NCI-H2196 treated with DMSO at 0.1 percent for 48 hours (cell line): Measurements from ENCODE around the gene MED17.
"Not testable (repeated sequence)": the region's sequence is repeated elsewhere in the genome, so short reads cannot be mapped to it uniquely, and the experiment has no call there.

ENCODE experiments used
- DNase-seq: peaks from one replicate; lab custom pipeline; 2025; ENCODE audit not compliant: unreplicated experiment; lab: John Stamatoyannopoulos, UW

Gene MED17

GRCh38 chr11:93757924-93758865, 25.9 kb upstream of the MED17 start:
- no peak for DNase-seq

- not testable (repeated sequence) for DNase-seq
These were observed 25.0 kb upstream of the MED17 start for GRCh38 chr11:93759123-93759522.

GRCh38 chr11:93761910-93762309, 22.2 kb upstream of the MED17 start:
- DNase-seq = no peak

- no peak for DNase-seq
These were observed 18.5 kb upstream of the MED17 start for GRCh38 chr11:93765551-93765950.

- no peak for DNase-seq
These were observed 17.6 kb upstream of the MED17 start for GRCh38 chr11:93766504-93766903.

- DNase-seq = no peak
These were observed 17.1 kb upstream of the MED17 start for GRCh38 chr11:93767018-93767417.

GRCh38 chr11:93770160-93770559, 13.9 kb upstream of the MED17 start:
- no peak for DNase-seq

GRCh38 chr11:93772123-93772522, 12.0 kb upstream of the MED17 start:
- no peak for DNase-seq

GRCh38 chr11:93773045-93773477, 11.0 kb upstream of the MED17 start:
- DNase-seq = no peak

GRCh38 chr11:93773601-93774200, 10.4 kb upstream of the MED17 start:
- DNase-seq = no peak

GRCh38 chr11:93774560-93774959, 9.5 kb upstream of the MED17 start:
- DNase-seq = not testable (repeated sequence)

GRCh38 chr11:93775289-93775688, 8.8 kb upstream of the MED17 start:
- DNase-seq = no peak

GRCh38 chr11:93783362-93783761, 720 bp upstream of the MED17 start:
- DNase-seq = no peak

- no peak for DNase-seq
These were observed 327 bp upstream of the MED17 start for GRCh38 chr11:93783765-93784144.

GRCh38 chr11:93784935-93785360, 866 bp downstream of the MED17 start:
- DNase-seq = no peak

GRCh38 chr11:93791493-93791892, 7.4 kb downstream of the MED17 start:
- DNase-seq = no peak

- DNase-seq = no peak
These were observed 12.6 kb downstream of the MED17 start for GRCh38 chr11:93796441-93797231.

GRCh38 chr11:93801366-93801765, 17.3 kb downstream of the MED17 start:
- DNase-seq = no peak

- DNase-seq = no peak
These were observed 20.8 kb downstream of the MED17 start for GRCh38 chr11:93804879-93805278.

- DNase-seq = no peak
These were observed 23.9 kb downstream of the MED17 start for GRCh38 chr11:93807980-93808379.

GRCh38 chr11:93813974-93814373, 29.9 kb downstream of the MED17 start:
- DNase-seq = no peak
